Non-pigmented ciliary epithelial cell (primary cell): Measurements from ENCODE around the gene KIAA2012.

ENCODE experiments used
- DNase-seq: peaks from one replicate; pipeline ENCODE4 v3.0.0-alpha.2; 2010; ENCODE audit warnings: low read depth

Gene KIAA2012

GRCh38 chr2:202072737-202073401 lies at the start of gene KIAA2012:
Gene KIAA2012, plus strand, starts transcription at chr2:202073255. Its CDS starts 373 bp downstream, at chr2:202073628.
- no peak for DNase-seq

- no peak for DNase-seq
Measured at GRCh38 chr2:202023904-202024266, 49.2 kb upstream of the KIAA2012 start.

- no peak for DNase-seq
Measured at GRCh38 chr2:202024871-202025270, 48.2 kb upstream of the KIAA2012 start.

DNA sequence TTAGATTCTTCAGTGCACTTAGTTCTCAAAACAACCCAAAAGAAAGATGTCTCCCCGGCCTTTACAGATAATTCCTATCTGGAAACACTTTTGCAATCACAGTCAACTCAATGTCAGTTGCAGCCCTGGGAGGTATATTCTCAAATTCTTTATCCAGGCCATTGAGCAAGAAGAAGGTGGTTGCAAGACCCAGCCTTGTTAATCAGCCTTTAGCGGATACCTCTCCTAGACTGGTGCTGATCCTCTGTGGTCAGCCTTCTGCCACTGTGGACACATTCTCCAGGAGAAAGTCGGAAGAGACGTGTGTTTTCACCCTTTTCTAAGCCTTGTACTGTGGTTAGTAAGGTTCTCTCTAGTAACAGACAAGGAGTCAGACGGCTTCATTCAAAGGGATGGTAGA lies 47.2 kb upstream of the KIAA2012 start:
- DNase-seq, result no peak

DNA sequence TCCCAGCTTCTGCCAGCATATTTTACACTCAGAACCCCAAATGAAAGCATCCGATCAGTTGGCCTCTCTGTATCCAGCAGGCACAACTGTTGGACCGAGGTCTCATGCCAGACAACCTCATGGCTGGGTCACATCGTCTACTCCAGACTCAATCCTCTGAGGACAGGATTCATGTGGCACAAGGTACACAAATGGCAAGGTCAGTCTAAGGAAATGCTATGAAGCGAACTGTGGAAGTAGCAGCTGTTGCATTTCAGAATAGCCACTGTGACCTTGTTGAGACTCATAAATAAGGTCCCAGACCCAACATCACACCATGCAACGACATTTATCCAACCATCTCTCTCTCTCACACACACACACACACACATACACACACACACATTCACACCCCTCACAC lies 46.5 kb upstream of the KIAA2012 start:
- no peak for DNase-seq

GRCh38 chr2:202030691-202031090 lies 42.4 kb upstream of the KIAA2012 start:
- DNase-seq, result no peak

DNA sequence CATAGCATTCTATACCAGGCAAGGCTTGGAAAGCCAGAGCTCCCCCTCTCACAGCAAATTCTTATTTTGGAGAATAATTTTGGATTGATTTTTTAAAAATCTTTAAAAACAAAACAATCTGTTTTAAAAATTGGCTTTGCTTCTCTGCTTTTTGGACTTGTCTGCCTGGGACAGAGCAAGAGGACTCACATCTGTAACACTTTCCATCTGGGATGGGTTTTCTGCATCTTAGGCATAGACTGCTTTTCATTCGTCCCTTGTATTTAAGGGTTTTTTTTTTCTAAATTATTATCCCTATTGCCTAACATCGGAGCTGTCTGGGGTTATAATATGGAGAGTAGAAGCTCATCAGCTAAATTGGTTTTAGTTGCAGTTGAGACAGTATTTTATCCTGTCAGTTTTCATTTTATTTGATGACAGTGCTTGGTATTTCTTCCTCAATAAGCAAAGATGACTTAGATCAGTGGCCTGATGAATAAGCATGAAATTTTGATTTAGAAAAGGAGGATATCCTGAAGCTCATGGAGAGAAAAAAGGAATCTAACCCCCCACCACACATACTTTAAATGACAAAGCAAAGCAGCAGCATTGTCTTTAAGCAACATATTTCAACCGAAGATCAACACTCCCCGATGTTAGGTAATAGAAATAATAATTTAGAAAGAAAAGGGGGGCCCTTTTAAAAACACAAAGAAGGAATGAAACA lies 41.7 kb upstream of the KIAA2012 start:
- DNase-seq, result no peak

- no peak for DNase-seq
Measured at GRCh38 chr2:202032846-202033316, 40.2 kb upstream of the KIAA2012 start.

GRCh38 chr2:202033317-202034248 lies 39.5 kb upstream of the KIAA2012 start, which contains the start of gene FZD7:
Gene FZD7, plus strand, starts transcription at chr2:202033855. Its CDS starts 793 bp downstream, at chr2:202034648.
- peak; percentile 56 for DNase-seq

DNA sequence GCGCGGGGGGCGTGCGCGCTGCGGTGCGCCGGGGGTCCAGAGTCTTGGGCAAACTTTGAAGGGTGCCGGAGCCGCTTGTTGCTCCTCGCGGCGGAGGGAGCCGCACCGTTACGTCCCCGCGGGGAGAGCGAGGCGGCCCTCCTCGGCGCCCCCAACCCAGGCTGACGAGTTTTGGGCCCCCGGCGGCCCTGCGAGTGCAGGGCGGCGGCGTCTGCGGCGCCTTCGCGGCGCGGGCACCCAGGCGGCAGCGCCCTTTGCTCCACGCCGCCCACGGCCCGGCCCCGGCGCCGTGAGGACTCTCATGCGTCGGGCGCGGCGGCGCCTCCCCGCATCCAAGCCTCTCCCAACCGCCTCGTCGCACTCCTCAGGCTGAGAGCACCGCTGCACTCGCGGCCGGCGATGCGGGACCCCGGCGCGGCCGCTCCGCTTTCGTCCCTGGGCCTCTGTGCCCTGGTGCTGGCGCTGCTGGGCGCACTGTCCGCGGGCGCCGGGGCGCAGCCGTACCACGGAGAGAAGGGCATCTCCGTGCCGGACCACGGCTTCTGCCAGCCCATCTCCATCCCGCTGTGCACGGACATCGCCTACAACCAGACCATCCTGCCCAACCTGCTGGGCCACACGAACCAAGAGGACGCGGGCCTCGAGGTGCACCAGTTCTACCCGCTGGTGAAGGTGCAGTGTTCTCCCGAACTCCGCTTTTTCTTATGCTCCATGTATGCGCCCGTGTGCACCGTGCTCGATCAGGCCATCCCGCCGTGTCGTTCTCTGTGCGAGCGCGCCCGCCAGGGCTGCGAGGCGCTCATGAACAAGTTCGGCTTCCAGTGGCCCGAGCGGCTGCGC lies 38.6 kb upstream of the KIAA2012 start:
- no peak for DNase-seq

DNA sequence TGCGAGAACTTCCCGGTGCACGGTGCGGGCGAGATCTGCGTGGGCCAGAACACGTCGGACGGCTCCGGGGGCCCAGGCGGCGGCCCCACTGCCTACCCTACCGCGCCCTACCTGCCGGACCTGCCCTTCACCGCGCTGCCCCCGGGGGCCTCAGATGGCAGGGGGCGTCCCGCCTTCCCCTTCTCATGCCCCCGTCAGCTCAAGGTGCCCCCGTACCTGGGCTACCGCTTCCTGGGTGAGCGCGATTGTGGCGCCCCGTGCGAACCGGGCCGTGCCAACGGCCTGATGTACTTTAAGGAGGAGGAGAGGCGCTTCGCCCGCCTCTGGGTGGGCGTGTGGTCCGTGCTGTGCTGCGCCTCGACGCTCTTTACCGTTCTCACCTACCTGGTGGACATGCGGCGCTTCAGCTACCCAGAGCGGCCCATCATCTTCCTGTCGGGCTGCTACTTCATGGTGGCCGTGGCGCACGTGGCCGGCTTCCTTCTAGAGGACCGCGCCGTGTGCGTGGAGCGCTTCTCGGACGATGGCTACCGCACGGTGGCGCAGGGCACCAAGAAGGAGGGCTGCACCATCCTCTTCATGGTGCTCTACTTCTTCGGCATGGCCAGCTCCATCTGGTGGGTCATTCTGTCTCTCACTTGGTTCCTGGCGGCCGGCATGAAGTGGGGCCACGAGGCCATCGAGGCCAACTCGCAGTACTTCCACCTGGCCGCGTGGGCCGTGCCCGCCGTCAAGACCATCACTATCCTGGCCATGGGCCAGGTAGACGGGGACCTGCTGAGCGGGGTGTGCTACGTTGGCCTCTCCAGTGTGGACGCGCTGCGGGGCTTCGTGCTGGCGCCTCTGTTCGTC lies 37.7 kb upstream of the KIAA2012 start:
- no peak for DNase-seq

GRCh38 chr2:202035941-202036372 lies 37.1 kb upstream of the KIAA2012 start:
- DNase-seq, result no peak

GRCh38 chr2:202036601-202037037 lies 36.4 kb upstream of the KIAA2012 start:
- DNase-seq, result no peak

DNA sequence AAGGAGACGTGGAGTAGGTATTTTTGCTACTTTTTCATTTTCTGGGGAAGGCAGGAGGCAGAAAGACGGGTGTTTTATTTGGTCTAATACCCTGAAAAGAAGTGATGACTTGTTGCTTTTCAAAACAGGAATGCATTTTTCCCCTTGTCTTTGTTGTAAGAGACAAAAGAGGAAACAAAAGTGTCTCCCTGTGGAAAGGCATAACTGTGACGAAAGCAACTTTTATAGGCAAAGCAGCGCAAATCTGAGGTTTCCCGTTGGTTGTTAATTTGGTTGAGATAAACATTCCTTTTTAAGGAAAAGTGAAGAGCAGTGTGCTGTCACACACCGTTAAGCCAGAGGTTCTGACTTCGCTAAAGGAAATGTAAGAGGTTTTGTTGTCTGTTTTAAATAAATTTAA lies 36.0 kb upstream of the KIAA2012 start:
- DNase-seq, result no peak

- no peak for DNase-seq
Measured at GRCh38 chr2:202038471-202039277, 34.4 kb upstream of the KIAA2012 start.

- DNase-seq, result no peak
Measured at GRCh38 chr2:202039278-202040078, 33.6 kb upstream of the KIAA2012 start.

DNA sequence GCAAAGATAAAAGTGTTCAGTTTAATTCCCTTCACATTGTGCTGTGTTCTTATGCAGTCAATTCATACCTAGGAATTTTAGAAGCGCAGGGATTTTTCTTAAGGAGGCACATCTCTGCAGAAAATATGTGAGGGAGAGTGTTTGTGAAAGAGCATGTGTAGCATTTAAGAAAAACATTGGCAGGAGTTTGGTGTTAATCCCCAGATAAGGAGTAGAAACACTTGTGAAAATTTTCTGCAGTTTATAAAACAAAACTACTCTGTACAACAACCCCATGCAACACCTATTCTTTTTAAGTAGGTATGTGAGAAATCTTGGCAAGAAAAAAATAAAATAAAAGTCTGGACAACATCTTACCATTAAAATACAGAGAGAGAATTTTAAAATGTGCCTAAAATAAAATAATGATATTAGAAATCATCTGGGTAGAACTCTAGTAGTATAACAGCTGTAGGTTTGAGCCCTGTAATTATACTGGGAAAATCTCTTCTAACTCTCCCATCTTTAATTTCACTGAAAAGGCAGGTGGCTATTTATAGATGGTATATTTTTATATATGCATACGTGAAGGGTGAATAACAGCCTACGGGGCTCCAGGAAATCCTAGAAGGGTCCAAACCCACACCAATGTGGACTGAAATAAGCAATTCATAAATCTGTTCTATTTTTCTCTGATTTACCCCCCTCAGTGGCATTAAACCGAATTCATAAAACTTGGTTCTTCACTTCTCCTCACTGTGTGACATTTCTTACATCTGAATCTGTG lies 32.8 kb upstream of the KIAA2012 start:
- DNase-seq, result no peak

- DNase-seq, result no peak
Measured at GRCh38 chr2:202042444-202042843, 30.6 kb upstream of the KIAA2012 start.
